ENCODE results near the gene MMEL1. TPM values are rescaled to one million over a fixed set of nuclear protein-coding genes. Genes with fewer than 3 reads are reported as not detected.

Gene MMEL1
- total and polyA plus RNA-seq, 2 of the 13 experiments (the other 11 are each of a cell fraction or from before 2014, with no cell fraction given): 0.48 TPM; not detected in 1

DNA sequence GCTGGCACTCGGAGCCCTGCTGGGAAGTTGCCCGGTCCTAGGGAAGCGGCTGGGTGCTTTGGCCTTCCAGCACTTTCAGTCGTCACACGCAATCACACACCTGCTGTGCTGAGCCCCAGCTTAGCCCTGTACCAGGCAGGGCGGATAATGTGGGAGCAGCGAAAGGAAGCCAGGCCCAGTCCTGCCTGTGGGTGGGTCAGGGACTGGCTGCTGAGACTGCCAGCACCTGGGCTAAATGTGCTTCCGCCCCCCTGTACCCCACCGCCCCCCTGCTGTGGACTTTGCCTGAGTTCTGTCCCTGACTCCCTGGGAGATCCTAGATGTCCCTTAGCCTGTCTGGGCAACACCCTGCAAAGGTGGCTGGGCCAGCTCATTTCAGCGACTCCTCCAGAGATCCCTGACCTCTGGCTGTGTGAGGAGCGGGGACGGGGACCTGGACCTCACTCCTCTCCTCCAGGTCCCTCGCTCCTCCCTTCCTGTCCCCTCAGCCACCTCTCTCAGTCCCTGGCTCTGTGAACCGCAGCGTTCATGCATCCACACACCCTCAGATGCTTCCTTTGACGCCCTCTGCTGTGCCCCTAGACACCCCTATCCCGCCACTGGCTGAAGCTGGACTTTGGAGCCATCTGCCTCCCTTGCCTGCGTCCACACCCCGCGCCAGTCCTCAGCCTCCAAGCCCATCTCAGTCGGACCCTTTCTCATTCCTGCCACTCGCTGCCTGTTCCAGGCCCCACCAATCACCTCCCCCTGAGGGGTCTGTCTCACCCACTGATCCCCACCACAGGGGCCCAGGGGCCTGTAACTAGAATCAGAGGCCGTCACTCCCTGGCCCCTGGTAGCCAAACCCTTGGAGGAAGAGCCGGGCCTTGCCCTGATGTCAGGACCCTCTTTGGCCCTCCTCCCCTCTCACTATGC, 1.4 kb downstream of the MMEL1 start (continued):
- no peak for TF ChIP-seq ATF7 (IDR thresholded peaks at IDR 0.05)
- no peak for TF ChIP-seq ATF7 (CRISPR knock-in tag; IDR thresholded peaks at IDR 0.05)
- TF ChIP-seq HOXA7 (CRISPR knock-in tag; IDR thresholded peaks at IDR 0.05): no peak
- TF ChIP-seq, protein P1, sequence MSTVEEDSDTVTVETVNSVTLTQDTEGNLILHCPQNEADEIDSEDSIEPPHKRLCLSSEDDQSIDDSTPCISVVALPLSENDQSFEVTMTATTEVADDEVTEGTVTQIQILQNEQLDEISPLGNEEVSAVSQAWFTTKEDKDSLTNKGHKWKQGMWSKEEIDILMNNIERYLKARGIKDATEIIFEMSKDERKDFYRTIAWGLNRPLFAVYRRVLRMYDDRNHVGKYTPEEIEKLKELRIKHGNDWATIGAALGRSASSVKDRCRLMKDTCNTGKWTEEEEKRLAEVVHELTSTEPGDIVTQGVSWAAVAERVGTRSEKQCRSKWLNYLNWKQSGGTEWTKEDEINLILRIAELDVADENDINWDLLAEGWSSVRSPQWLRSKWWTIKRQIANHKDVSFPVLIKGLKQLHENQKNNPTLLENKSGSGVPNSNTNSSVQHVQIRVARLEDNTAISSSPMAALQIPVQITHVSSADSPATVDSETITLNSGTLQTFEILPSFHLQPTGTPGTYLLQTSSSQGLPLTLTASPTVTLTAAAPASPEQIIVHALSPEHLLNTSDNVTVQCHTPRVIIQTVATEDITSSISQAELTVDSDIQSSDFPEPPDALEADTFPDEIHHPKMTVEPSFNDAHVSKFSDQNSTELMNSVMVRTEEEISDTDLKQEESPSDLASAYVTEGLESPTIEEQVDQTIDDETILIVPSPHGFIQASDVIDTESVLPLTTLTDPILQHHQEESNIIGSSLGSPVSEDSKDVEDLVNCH (CRISPR knock-in tag; IDR thresholded peaks at IDR 0.05): no peak
- no peak for TF ChIP-seq ZNF564 (CRISPR knock-in tag; IDR thresholded peaks at IDR 0.05)
- no peak for TF ChIP-seq HCFC1 (IDR thresholded peaks at IDR 0.05; ENCODE audit: low read depth, low read length)
- no peak for TF ChIP-seq ZNF709 (CRISPR knock-in tag; IDR thresholded peaks at IDR 0.05)
- TF ChIP-seq JUNB (CRISPR knock-in tag; IDR thresholded peaks at IDR 0.05; ENCODE audit: borderline replicate concordance): no peak
- no peak for TF ChIP-seq ZNF629 (CRISPR knock-in tag; conservative IDR thresholded peaks at IDR 0.05)
- TF ChIP-seq SRF (IDR thresholded peaks at IDR 0.05; ENCODE audit: low read depth, low read length): no peak
- TF ChIP-seq STAG1 (CRISPR knock-in tag; IDR thresholded peaks at IDR 0.05): peak; percentile 61
- no peak for TF ChIP-seq RFX5 (IDR thresholded peaks at IDR 0.05; ENCODE audit: low read depth, low read length)
- no peak for TF ChIP-seq ZNF253 (CRISPR knock-in tag; IDR thresholded peaks at IDR 0.05; ENCODE audit: borderline replicate concordance)
- TF ChIP-seq MED13 (CRISPR knock-in tag; IDR thresholded peaks at IDR 0.05): no peak
- TF ChIP-seq ZNF136 (CRISPR knock-in tag; IDR thresholded peaks at IDR 0.05; ENCODE audit: low read depth): no peak
- TF ChIP-seq ZNF484 (CRISPR knock-in tag; IDR thresholded peaks at IDR 0.05; ENCODE audit: borderline replicate concordance, low read depth): no peak
- TF ChIP-seq PHF21A (CRISPR knock-in tag; IDR thresholded peaks at IDR 0.05): peak; percentile 70
- no peak for TF ChIP-seq ATAD3A (CRISPR knock-in tag; IDR thresholded peaks at IDR 0.05)
- TF ChIP-seq ZNF382 (CRISPR knock-in tag; IDR thresholded peaks at IDR 0.05; ENCODE audit: borderline replicate concordance): no peak
- no peak for TF ChIP-seq CHD2 (IDR thresholded peaks at IDR 0.05; ENCODE audit: low read depth, low read length)
- no peak for TF ChIP-seq HIC2 (CRISPR knock-in tag; IDR thresholded peaks at IDR 0.05; ENCODE audit: low read depth)
- TF ChIP-seq, protein P2, sequence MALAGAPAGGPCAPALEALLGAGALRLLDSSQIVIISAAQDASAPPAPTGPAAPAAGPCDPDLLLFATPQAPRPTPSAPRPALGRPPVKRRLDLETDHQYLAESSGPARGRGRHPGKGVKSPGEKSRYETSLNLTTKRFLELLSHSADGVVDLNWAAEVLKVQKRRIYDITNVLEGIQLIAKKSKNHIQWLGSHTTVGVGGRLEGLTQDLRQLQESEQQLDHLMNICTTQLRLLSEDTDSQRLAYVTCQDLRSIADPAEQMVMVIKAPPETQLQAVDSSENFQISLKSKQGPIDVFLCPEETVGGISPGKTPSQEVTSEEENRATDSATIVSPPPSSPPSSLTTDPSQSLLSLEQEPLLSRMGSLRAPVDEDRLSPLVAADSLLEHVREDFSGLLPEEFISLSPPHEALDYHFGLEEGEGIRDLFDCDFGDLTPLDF (CRISPR knock-in tag; IDR thresholded peaks at IDR 0.05): no peak
- no peak for TF ChIP-seq ZNF354B (CRISPR knock-in tag; IDR thresholded peaks at IDR 0.05)
- peak; percentile 31 for TF ChIP-seq TEAD3 (CRISPR knock-in tag; optimal IDR thresholded peaks at IDR 0.05; ENCODE audit: borderline replicate concordance)
- TF ChIP-seq, protein P3, sequence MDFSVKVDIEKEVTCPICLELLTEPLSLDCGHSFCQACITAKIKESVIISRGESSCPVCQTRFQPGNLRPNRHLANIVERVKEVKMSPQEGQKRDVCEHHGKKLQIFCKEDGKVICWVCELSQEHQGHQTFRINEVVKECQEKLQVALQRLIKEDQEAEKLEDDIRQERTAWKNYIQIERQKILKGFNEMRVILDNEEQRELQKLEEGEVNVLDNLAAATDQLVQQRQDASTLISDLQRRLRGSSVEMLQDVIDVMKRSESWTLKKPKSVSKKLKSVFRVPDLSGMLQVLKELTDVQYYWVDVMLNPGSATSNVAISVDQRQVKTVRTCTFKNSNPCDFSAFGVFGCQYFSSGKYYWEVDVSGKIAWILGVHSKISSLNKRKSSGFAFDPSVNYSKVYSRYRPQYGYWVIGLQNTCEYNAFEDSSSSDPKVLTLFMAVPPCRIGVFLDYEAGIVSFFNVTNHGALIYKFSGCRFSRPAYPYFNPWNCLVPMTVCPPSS (IDR thresholded peaks at IDR 0.05): no peak

Measured in HepG2 (cell line).